Gastrocnemius medialis (tissue), 4 donors: ENCODE results near the gene DENND6A. TPM values are rescaled to one million over a fixed set of nuclear protein-coding genes. Genes with fewer than 3 reads are reported as not detected.

Source experiments
- ATAC-seq, 2 donors: fragments of 150-250 bp; one replicate each; pipeline ENCODE4 v1.9.1; 2016
- DNase-seq, 2 donors: peaks; one replicate each; pipeline ENCODE4 v3.0.0-alpha.2; 2019
- H3K27ac ChIP-seq, 4 donors: fragments of 200-600 bp; sonication (generic); 1 replicate in 1 of 4; 2 replicates in 3 of 4; pipeline ENCODE4 v1.5.1; 2016 to 2018; ENCODE audit warnings: mild to moderate bottlenecking in 2 of 4, moderate library complexity in 1 of 4
- H3K27me3 ChIP-seq, 3 donors: fragments of 200-600 bp; sonication (generic) in 2 of 3; 1 replicate in 1 of 3; 2 replicates in 2 of 3; pipeline versions ENCODE4 v1.5.1 to v1.6.0; 2016 to 2019; ENCODE audit warnings: mild to moderate bottlenecking in 1 of 3, moderate library complexity in 1 of 3
- H3K36me3 ChIP-seq, 2 donors: fragments of 200-600 bp; sonication (generic) in 1 of 2; one replicate each; pipeline ENCODE4 v1.5.1; 2017 to 2018
- H3K4me1 ChIP-seq, 2 donors: fragments of 200-600 bp; sonication (generic) in 1 of 2; one replicate each; pipeline ENCODE4 v1.5.1; 2016 to 2017; ENCODE audit warnings: mild to moderate bottlenecking in 2 of 2
- H3K4me3 ChIP-seq, 4 donors: fragments of 200-600 bp; sonication (generic) in 3 of 4; 1 replicate in 1 of 4; 2 replicates in 3 of 4; pipeline ENCODE4 v1.5.1; 2016 to 2019; ENCODE audit warnings: mild to moderate bottlenecking in 2 of 4
- H3K9me3 ChIP-seq, 3 donors: fragments of 200-600 bp; sonication (generic) in 2 of 3; 1 replicate in 1 of 3; 2 replicates in 2 of 3; pipeline ENCODE4 v1.5.1; 2016 to 2019
- POLR2A ChIP-seq, 2 donors: fragments of 450-650 bp; IDR thresholded peaks; one replicate each; pipeline ENCODE4 v1.6.1; 2017; ENCODE audit warnings: antibody characterized with exemption in 2 of 2, mild to moderate bottlenecking in 2 of 2, moderate library complexity in 2 of 2
- in situ Hi-C, 4 donors: fragments of 200-750 bp; cut with MboI; loops; one replicate each; pipeline versions ENCODE4 v1.15.0 to v1.8.0; 2017; ENCODE audit warnings: low sequenced_read_pairs in 4 of 4
- intact Hi-C: fragments of 100-400 bp; cut with DNase I; formaldehyde crosslinking; loops from one replicate; pipeline ENCODE4 v1.15.1; 2023; ENCODE audit warnings: low total_unique reads
- total RNA-seq, 4 donors: library from RNA; depleted of rRNA; stranded (reverse); fragments of >200 nt; gene quantifications; one replicate each; pipeline versions ENCODE4 v1.1.0 to v1.2.3, GENCODE V29; 2016
- TF ChIP-seq, protein P1 (sequence below), 5 experiments: fragments of 450-650 bp in 3 of 5; fragments of 200-600 bp in 2 of 5; sonication (generic) in 2 of 5; IDR thresholded peaks in 4 of 5; conservative IDR thresholded peaks in 1 of 5; 1 replicate in 4 of 5; 2 replicates in 1 of 5; pipeline ENCODE4 v1.5.1; 2016 to 2019; ENCODE audit warnings: antibody characterized with exemption in 5 of 5, mild to moderate bottlenecking in 3 of 5, moderate library complexity in 3 of 5

Gene DENND6A
- total RNA-seq, 4 donors from 2014 or later = 6.4 to 18.9 (median 14.9) TPM

DNA sequence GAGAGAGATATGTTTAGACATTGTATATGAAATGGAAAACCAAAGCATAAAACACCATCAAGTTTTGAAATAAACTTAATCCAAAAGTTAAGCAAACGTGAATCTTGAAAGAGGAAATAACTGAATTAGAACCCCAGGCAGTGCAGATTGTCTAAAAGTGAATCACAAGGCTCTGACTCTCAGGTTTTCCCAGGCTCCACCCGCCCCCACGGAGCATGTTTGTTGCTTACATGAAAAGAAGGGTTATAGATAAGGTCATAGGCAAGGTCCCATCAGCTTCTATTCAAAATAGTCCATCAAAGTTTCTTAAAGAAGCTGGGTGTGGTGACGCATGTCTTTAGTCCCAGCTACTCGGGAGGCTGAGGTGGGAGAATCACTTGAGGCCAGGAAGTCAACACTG, 34.2 kb upstream of the DENND6A start:
- no peak for DNase-seq
- Histone ChIP-seq H3K36me3 (no peaks in the 10 kb centered on the region), H3K9me3 (no peaks in the 10 kb centered on the region), H3K27ac (no peak overlapping the region), H3K4me3 (no peak overlapping the region), H3K4me1 (peaks cover 0 to 3% of the 10 kb centered on the region in 2 donors), H3K27me3 (no peaks in the 10 kb centered on the region)
- no peak for ATAC-seq
- in situ Hi-C loops = no loop called here
- TF ChIP-seq, protein P1, sequence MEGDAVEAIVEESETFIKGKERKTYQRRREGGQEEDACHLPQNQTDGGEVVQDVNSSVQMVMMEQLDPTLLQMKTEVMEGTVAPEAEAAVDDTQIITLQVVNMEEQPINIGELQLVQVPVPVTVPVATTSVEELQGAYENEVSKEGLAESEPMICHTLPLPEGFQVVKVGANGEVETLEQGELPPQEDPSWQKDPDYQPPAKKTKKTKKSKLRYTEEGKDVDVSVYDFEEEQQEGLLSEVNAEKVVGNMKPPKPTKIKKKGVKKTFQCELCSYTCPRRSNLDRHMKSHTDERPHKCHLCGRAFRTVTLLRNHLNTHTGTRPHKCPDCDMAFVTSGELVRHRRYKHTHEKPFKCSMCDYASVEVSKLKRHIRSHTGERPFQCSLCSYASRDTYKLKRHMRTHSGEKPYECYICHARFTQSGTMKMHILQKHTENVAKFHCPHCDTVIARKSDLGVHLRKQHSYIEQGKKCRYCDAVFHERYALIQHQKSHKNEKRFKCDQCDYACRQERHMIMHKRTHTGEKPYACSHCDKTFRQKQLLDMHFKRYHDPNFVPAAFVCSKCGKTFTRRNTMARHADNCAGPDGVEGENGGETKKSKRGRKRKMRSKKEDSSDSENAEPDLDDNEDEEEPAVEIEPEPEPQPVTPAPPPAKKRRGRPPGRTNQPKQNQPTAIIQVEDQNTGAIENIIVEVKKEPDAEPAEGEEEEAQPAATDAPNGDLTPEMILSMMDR (IDR thresholded peaks at IDR 0.05 in 4 of 5, conservative IDR thresholded peaks at IDR 0.05 in 1 of 5) = no peak
- TF ChIP-seq POLR2A (IDR thresholded peaks at IDR 0.05) = no peak
- intact Hi-C loops = no loop called here

DNA sequence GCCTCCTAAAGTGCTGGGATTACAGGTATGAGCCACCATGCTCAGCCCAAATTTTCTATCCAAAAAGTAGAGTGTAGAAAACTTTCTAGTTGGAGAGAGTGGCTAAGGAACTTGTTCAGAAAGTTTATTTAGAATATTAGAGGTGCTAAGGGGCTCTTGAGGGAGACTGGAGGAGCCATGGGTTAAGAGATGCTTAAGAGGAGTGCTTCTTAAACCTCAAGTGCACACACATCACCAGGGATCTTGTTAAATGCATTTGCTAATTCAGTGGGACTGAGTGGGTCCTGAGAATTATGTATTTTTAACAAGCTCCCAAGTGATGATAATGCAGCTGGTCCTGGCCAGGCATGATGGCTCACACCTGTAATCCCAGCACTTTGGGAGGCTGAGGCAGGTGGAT, 33.5 kb upstream of the DENND6A start:
- in situ Hi-C loops (no loop called here), intact Hi-C loops (no loop called here)
- DNase-seq (no peak), ATAC-seq (no peak)
- Histone ChIP-seq H3K4me1 (peaks cover 0 to 3% of the 10 kb centered on the region in 2 donors), H3K9me3 (no peaks in the 10 kb centered on the region), H3K36me3 (no peaks in the 10 kb centered on the region), H3K4me3 (no peak overlapping the region), H3K27ac (no peak overlapping the region), H3K27me3 (no peaks in the 10 kb centered on the region)
- TF ChIP-seq, protein P1 (IDR thresholded peaks at IDR 0.05 in 4 of 5, conservative IDR thresholded peaks at IDR 0.05 in 1 of 5) = no peak
- no peak for TF ChIP-seq POLR2A (IDR thresholded peaks at IDR 0.05)

DNA sequence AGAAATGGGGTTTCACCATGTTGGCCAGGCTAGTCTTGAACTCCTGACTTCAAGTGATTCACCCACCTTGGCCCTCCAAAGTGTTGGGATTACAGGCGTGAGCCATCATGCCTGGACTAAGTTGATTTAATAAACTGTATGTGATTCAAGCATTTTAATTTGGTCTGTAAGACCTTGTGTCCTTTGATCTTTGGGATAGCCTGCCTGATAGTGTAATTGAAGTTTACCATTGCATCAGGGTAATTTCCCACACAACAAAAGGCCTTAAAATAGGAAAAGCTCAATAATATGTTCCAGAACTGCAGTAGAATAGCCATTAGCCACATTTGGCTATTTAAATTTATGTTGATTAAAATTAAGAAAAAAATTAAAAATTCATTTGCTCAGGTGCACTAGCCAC, 25.2 kb upstream of the DENND6A start:
- H3K4me1 ChIP-seq = no peaks in the 10 kb centered on the region
- no peak overlapping the region for H3K4me3 ChIP-seq
- in situ Hi-C loops (no loop called here), intact Hi-C loops (no loop called here)
- no peaks in the 10 kb centered on the region for H3K9me3 ChIP-seq
- H3K27me3 ChIP-seq = no peaks in the 10 kb centered on the region
- no peaks in the 10 kb centered on the region for H3K36me3 ChIP-seq
- no peak for TF ChIP-seq POLR2A (IDR thresholded peaks at IDR 0.05)
- TF ChIP-seq, protein P1 (IDR thresholded peaks at IDR 0.05 in 4 of 5, conservative IDR thresholded peaks at IDR 0.05 in 1 of 5) = no peak
- DNase-seq = no peak
- H3K27ac ChIP-seq = no peak overlapping the region
- ATAC-seq = no peak

DNA sequence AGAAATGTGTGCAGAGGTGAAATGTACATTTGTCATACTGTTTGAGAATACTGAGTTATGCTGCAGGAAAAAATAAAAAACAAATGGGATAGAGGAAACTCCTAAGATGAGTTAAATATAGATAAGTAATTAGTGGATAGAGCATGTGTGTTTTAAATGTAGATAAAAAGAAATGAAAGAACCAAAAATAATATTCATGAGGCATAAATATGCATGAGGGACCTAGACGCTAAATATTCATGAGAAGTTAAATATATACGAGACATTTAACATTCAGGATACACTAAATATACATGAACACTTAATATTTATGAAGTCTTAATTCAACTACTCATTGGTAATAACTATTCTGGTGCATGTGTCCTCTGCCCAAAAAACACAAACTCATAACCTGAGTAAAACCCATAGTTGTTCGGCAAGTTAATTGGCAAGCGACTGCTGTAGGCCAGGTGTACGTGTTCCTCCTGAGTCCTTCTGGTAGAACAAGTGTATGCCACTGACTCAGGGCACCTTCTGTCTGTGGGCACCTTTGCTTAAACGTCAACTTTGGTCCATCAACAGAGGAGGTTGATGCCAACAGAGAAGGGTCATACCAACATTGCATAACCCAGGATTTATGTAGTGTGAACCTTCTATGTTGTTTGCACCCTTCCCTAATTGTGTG, 24.5 kb upstream of the DENND6A start:
- no peaks in the 10 kb centered on the region for H3K4me1 ChIP-seq
- H3K9me3 ChIP-seq = no peaks in the 10 kb centered on the region
- TF ChIP-seq, protein P1 (IDR thresholded peaks at IDR 0.05 in 4 of 5, conservative IDR thresholded peaks at IDR 0.05 in 1 of 5) = no peak
- TF ChIP-seq POLR2A (IDR thresholded peaks at IDR 0.05) = no peak
- H3K27me3 ChIP-seq = no peaks in the 10 kb centered on the region
- no peak overlapping the region for H3K27ac ChIP-seq
- no peaks in the 10 kb centered on the region for H3K36me3 ChIP-seq
- no peak overlapping the region for H3K4me3 ChIP-seq
- intact Hi-C loops (no loop called here), in situ Hi-C loops (no loop called here)
- ATAC-seq (no peak), DNase-seq (no peak)

DNA sequence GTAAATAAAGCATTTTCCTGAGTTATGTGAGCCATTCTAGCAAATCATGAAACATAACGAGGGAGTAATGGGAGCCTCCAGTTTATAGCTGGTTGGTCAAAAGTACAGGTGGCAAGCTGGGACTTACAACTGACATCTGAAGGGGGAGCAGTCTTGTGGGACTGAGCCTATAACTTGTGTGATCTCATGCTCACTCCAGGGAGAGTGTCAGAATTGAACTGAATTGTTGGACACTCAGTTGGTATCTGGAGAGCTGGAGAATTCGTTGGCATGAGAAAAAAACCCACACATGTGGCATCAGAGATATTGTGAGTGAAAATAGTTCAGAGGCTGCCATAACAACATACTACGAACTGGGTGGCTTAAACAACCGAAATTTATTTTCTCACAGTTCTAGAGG, 22.8 kb upstream of the DENND6A start:
- in situ Hi-C loops = no loop called here
- no peak for TF ChIP-seq POLR2A (IDR thresholded peaks at IDR 0.05)
- TF ChIP-seq, protein P1 (IDR thresholded peaks at IDR 0.05 in 4 of 5, conservative IDR thresholded peaks at IDR 0.05 in 1 of 5) = no peak

More for the DNA sequence above, 22.8 kb upstream of the DENND6A start:
- no peak overlapping the region for H3K27ac ChIP-seq
- no peaks in the 10 kb centered on the region for H3K27me3 ChIP-seq
- H3K9me3 ChIP-seq = no peaks in the 10 kb centered on the region
- no peak for DNase-seq
- intact Hi-C loops = no loop called here
- no peak for ATAC-seq
- no peaks in the 10 kb centered on the region for H3K4me1 ChIP-seq
- no peaks in the 10 kb centered on the region for H3K36me3 ChIP-seq
- no peak overlapping the region for H3K4me3 ChIP-seq
